Mesodermal cell (in vitro differentiated cells): ENCODE measurements around the gene CEP164.

Experiments
- H3K27ac ChIP-seq: 2 replicates; pipeline ENCODE4 v1.7.0; 2013; ENCODE audit warnings: mild to moderate bottlenecking, low read depth, low read length, moderate library complexity; ENCODE audit not compliant: severe bottlenecking
- H3K36me3 ChIP-seq: 2 replicates; pipeline ENCODE4 v1.7.1; 2013; ENCODE audit warnings: mild to moderate bottlenecking, low read length, moderate library complexity; ENCODE audit not compliant: control insufficient read depth, insufficient read depth
- H3K4me1 ChIP-seq: one replicate; pipeline ENCODE4 v1.7.1; 2013; ENCODE audit warnings: mild to moderate bottlenecking, low read length; ENCODE audit not compliant: insufficient read depth, control insufficient read depth, poor library complexity, severe bottlenecking
- H3K4me3 ChIP-seq: 2 replicates; pipeline ENCODE4 v1.7.0; 2013; ENCODE audit warnings: low read length, control low read depth, mild to moderate bottlenecking; ENCODE audit not compliant: insufficient read depth, poor library complexity, severe bottlenecking; ENCODE audit errors: extremely low read depth
- H3K9me3 ChIP-seq: 2 replicates; pipeline ENCODE4 v1.7.1; 2013; ENCODE audit warnings: mild to moderate bottlenecking, low read length, moderate library complexity; ENCODE audit not compliant: control insufficient read depth
- WGBS, 2 experiments: methylation state at CpG; one replicate each; pipeline ENCODE4 v1.1.5; 2013; ENCODE audit warnings: missing lambda C conversion rate in 2 of 2; ENCODE audit not compliant: insufficient coverage in 2 of 2; 5-methylcytosine and 5-hydroxymethylcytosine counted together

The CEP164 gene

DNA sequence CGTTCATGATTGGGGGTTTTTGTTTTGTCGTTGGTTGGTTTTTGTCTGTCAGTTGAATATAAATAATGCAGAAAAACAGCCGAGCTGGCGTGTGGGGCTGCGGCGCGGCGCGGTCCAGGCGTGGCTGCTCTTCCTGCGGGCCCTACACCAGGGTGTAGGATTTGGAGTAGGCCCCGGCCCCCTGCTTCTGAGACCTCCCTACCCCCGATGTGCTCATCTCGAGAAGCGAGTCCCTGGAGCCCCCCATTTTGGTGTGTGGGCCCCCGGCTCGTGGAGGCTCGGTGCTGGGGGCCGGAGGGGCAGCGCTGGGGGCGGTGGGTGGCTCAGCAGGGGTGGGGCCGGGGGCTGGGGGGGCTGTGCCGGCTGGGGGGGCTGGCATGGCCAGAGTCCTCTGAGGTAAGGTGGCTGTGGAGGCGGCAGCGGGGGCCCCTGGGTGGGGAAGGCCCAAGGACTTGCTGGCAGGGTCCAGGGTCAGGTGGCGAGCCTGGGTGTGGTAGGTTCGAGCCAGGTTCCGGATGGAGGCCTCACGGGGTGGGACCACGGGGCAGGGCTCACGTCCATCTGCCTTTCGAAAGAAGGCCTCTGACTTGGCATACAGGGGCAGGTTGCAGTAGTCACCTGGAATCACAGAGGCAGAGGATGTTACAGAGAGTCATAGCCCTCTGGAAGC lies 100.7 kb downstream of the CEP164 start:
- Histone ChIP-seq H3K9me3 (no peaks in the 10 kb centered on the region), H3K27ac (no peak overlapping the region), H3K4me1 (no peaks in the 10 kb centered on the region), H3K36me3 (no peaks in the 10 kb centered on the region), H3K4me3 (no peak overlapping the region)
- WGBS, 2 experiments, result 94 to 96% methylated on average over 18 to 19 of the region's 32 CpGs

DNA sequence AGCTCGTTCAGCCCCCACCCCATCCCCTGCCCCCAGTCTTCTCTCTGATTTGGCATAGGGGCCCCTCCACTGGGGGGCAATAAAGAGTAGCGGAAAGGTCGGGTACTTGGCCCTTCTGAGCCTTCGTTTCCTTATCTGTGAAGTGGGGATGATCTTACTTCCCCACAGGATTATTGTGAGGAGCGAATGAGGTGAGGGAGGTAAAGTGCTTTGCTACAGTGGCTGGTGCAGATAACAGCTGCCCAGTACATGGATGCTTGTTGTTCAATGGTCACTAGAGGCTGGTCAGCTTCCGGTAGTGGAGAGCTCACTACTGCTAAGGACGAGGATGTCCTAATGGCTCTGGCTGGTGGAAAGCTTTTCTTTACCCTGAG lies 101.2 kb downstream of the CEP164 start:
- Histone ChIP-seq H3K36me3 (no peaks in the 10 kb centered on the region), H3K9me3 (no peaks in the 10 kb centered on the region), H3K27ac (no peak overlapping the region), H3K4me1 (no peaks in the 10 kb centered on the region), H3K4me3 (no peak overlapping the region)
- WGBS, 2 experiments, result 73 to 85% methylated on average over 2 to 5 of the region's 7 CpGs

DNA sequence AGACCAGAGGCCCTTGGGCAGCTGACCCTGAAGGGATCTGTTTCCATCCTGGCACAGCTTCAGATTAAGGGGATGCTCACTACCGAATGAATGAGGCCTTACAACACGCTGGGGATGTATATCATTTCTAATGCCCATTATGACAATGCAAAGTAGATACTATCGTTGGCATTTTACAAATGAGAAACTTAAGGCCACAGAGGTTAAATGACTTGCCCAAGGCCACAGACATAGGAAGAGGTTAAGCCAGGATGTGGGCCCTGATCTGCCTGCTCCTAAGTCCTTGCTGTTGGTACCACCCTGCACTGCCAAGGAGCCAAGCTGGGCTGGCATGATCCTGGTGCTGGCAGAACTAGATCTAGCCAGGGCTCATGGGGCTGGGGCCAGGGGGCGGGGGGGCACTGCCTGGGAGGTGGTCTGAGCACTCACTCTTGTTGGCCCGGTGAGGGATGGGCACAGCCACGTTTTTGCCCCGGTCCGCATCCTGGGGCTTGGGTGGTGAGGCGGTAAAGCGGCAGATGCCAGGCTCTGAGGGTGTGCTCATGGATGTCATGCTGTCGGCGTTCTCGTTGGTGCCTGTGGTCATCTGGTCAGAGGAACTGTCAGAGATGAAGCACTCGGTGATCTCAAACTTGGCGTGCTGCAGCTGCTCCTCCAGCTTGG lies 102.8 kb downstream of the CEP164 start:
- H3K9me3 ChIP-seq, result no peaks in the 10 kb centered on the region
- no peaks in the 10 kb centered on the region for H3K36me3 ChIP-seq
- no peak overlapping the region for H3K27ac ChIP-seq
- no peaks in the 10 kb centered on the region for H3K4me1 ChIP-seq
- no peak overlapping the region for H3K4me3 ChIP-seq
- WGBS, 2 experiments, result 94 to 98% methylated on average over 13 to 15 of the region's 15 CpGs

DNA sequence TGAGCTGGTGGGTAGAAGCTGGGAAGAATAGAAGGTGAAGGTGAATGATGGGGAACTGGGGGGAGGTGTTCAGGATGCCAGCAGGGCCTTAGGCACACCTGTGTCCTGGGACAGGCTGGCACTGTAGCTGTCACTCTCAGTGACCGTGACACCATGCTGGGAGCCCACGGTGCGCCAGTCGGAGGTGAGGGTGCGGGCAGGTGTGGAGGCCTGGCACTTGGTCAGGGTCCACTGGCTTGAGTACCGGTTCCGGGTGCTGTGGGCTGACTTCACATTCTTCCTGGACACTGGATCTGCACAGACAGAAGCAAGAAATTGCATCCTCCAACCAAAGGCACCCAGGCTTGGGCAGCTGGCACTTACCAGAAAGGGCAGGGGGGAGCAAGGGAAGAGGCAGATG lies 103.8 kb downstream of the CEP164 start:
- 93 to 95% methylated on average over 5 to 7 of the region's 7 CpGs for WGBS, 2 experiments

DNA sequence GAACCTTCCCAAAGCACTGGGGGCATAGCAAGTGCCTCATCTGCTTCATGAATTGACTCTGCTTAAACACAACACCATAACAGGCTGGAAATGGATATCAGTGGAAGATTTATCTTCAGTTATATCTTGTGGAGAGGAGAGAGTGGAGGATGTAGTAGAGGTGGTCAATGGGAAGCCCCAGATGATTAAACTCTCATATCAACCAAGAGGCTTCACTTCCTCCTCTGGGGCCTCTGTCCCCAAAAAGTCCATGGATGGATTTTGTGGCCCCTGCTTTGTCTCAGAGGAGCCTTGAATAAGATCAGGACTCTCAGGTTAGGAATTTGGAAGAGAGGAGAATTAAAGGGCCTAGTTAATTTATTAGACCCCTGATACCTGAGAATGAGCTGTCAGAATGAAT lies 106.1 kb downstream of the CEP164 start:
- no peak overlapping the region for H3K27ac ChIP-seq
- no peaks in the 10 kb centered on the region for H3K4me1 ChIP-seq
- H3K9me3 ChIP-seq, result no peaks in the 10 kb centered on the region
- H3K4me3 ChIP-seq, result no peak overlapping the region
- no peaks in the 10 kb centered on the region for H3K36me3 ChIP-seq

More for the DNA sequence above, 103.8 kb downstream of the CEP164 start:
- Histone ChIP-seq H3K4me1 (no peaks in the 10 kb centered on the region), H3K9me3 (no peaks in the 10 kb centered on the region), H3K36me3 (no peaks in the 10 kb centered on the region), H3K4me3 (no peak overlapping the region), H3K27ac (no peak overlapping the region)

DNA sequence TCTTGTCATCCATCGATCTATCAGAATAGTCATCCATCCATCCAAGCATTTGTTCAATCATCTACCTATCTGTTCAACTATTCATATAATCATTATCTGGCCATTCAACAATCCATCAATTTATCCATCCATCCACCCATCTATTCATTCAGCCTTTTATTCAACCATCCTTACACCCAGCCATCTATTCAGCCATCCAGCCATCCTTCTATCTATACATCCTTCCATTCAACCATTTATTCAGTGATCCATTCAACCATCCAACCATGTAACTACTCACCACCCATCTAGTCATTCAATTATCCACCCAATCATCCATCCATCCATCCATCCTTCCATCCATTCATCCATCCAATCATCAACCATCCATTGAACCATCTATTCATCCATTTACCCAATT lies 106.8 kb downstream of the CEP164 start:
- Histone ChIP-seq H3K36me3 (no peaks in the 10 kb centered on the region), H3K27ac (no peak overlapping the region), H3K4me1 (no peaks in the 10 kb centered on the region), H3K4me3 (no peak overlapping the region), H3K9me3 (no peaks in the 10 kb centered on the region)
- 78 to 89% methylated on average over 1 of the region's 1 CpG for WGBS, 2 experiments

DNA sequence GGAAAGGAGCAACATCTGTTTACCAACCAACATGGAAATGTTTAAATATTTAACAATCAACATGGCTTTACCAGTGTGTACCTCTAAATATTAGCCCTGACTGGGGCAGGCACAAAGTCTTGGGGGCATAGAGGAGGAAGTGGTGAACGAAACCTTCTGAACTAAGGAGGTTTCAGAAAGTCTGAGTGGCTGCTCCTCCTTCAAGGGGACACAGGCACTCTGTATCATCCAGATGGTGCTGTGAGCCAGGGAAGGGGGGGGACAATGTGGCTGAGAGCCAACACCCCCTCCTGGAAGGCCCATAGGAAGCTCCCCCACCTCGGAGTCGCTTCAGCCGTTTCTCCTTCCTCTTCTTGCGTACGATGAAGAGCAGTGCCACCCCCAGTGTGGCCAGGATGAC lies 107.7 kb downstream of the CEP164 start:
- 80% methylated on average over 1 of the region's 6 CpGs for WGBS, 2 experiments
- Histone ChIP-seq H3K9me3 (no peaks in the 10 kb centered on the region), H3K36me3 (no peaks in the 10 kb centered on the region), H3K4me1 (no peaks in the 10 kb centered on the region), H3K27ac (no peak overlapping the region), H3K4me3 (no peak overlapping the region)

DNA sequence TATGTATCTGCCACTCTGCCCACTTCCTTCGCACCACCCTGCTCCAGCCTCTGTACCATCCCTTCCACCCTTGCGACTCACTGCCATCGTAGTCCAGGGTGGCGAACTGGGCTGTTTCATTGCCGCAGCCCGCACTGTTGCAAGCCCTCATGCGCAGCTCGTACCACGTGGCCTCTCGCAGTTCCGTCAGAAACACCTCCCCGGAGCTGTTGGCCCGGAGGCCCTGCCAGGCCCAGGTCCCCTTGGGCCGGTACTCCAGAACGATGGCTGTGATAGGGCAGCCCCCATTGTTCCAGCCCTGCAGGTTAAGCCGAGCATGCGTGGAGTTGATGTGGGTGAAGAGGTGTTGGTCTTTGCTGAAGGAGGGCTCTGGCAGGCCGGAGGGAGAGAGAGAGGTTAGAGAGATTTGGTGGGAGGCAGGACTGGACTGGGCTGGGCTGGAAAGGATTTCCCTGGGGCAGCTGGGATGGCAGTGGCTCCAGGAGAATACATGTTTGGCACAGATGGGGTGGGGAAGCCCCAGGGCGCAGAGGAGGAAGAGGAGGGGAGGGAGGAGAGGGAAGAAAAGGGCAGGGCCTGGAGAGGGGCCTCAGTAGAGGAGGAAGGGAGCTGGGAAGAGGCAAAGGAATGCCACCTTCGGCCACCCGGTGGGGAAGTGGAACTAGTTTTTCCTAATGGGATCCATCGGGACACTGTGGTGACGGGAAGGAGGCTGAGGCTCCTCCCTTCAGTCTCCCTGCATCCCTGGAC lies 109.6 kb downstream of the CEP164 start:
- WGBS, 2 experiments, result 83 to 88% methylated on average over 22 to 23 of the region's 23 CpGs
- Histone ChIP-seq H3K36me3 (no peaks in the 10 kb centered on the region), H3K4me1 (no peaks in the 10 kb centered on the region), H3K4me3 (no peak overlapping the region), H3K27ac (no peak overlapping the region), H3K9me3 (no peaks in the 10 kb centered on the region)

DNA sequence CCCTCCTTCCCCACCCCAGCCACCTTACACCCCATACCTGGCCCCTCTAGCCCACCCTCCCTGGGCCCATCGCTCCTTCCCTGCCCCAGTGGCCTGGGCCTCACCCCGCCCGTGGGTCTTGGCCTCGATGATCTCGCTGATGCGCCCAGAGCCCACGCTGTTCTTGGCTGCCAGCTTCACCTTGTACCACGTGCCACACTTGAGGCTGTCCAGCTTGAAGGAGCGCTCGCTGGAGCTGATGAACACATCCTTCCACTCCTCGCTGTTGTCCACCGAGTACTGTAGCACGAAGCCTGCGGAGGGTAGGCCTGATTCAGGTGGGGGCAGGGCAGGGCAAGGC lies 110.1 kb downstream of the CEP164 start:
- 92 to 93% methylated on average over 11 of the region's 14 CpGs for WGBS, 2 experiments
- no peak overlapping the region for H3K27ac ChIP-seq
- H3K4me1 ChIP-seq, result no peaks in the 10 kb centered on the region
- no peak overlapping the region for H3K4me3 ChIP-seq
- no peaks in the 10 kb centered on the region for H3K36me3 ChIP-seq
- no peaks in the 10 kb centered on the region for H3K9me3 ChIP-seq

DNA sequence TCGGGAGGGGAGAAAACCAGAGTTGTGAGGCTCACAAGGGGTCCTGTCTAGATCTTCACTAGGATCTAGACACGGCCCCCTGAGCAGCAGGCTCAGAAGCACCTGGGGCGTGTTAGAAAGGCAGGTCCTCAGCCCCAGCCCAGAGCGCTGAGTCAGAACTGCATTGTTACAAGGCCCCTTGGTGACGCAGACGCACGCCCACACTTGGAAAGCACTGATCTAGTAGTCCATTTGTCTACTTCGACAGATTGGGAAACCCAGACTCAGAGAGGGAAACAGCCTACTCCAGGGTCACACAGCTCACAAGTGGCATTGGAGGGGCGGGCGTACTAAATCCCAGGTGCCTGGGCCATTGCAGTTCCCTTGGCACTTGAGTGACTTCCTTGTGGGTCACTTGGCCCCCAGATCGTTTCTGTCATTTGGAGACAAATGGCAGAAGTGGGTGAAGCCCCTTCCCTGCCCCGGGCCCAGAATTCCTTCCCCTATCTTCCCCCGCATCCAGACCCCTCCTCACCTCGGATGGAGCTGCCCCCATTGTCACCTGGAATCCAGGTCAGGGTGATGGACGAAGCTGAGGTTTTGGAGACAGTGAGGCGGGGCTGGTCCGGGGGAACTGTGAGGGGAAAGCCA lies 110.8 kb downstream of the CEP164 start:
- Histone ChIP-seq H3K4me3 (no peak overlapping the region), H3K9me3 (no peaks in the 10 kb centered on the region), H3K36me3 (no peaks in the 10 kb centered on the region), H3K4me1 (no peaks in the 10 kb centered on the region), H3K27ac (no peak overlapping the region)
- WGBS, 2 experiments, result 88 to 94% methylated on average over 11 to 14 of the region's 17 CpGs
